Activated T-helper 1 cell treated with Interleukin-2 at 50 U/mL for 16 hours (primary cell): ENCODE measurements around the gene HOXA2.

Source experiments
- DNase-seq: peaks from one replicate; pipeline ENCODE4 v3.0.0-alpha.2; 2020; ENCODE audit warnings: low read depth

Gene HOXA2

DNA sequence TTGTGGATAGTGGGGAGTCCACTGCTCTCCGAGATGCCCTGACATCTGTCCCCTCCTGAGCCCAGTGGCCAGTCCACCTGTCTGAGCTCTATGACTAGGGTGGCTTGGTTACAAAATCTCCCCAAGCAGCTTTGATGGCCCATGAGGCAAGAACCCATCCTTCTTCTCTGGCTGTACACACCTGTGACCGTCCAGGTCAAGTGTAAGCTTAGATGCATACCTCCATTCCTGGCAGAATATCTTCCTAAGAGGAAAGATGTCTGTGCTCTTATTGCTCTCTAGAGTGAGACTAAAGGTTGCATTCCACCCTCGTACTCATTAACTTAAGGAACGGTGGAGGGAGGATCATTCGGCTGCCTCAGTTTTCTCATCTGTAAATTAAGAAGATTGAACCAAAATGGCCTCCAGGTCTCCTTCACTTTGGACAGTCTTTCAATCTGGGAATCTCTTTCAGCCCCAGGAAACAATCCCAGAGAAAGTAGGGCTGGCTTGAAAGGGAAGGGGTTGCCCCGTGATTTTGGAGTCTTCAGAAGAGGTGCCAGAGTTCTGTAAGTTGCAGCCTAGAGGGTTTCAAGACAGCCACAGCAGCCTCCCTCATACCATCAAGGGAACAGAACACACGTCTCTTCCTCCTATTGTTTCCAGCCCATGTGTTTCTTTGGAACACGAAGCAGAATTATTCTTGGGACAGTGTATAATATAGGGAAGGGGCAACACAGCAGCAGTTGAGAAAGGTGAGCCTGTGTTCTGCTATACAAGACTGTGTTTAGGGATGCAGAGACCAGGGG lies 22.6 kb upstream of the HOXA2 start:
- no peak for DNase-seq

DNA sequence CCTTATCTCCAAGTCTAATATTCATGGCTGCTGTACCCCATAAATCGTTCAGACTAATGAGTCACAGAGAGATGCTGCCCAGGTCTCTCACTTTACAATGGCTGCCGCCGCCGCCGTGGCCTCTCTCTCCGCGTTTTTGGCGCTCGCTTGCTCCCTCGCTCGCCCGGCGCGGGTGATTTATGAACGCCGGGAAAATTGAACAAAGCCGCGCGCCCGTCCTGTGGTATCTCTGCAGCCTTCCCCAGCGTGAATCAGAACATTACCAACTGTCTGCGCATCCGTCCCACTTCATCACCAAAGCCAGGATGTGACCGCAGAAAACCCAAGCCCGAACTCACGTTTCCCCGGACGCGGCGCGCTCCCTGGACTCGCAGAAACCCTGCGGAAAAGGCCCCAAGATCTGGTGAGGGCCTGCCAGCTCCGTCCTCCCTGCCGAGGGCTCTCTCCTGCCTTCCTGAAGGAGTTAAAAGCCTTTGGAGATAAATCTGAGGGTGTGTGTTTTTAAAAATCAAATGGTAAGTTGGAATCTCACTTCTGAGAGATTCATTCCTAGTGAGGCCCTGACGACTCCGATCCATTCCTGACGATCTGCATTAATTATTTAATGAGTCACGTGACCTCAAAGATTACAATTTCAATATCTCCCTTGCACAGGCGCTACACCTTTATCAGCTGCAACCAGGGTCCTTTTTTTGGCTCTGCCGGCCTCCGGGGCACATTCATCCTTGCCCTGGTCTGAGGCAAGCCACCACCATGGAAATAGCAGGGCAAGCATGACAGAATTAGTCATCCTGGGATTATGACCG lies 21.8 kb upstream of the HOXA2 start:
- DNase-seq = no peak

DNA sequence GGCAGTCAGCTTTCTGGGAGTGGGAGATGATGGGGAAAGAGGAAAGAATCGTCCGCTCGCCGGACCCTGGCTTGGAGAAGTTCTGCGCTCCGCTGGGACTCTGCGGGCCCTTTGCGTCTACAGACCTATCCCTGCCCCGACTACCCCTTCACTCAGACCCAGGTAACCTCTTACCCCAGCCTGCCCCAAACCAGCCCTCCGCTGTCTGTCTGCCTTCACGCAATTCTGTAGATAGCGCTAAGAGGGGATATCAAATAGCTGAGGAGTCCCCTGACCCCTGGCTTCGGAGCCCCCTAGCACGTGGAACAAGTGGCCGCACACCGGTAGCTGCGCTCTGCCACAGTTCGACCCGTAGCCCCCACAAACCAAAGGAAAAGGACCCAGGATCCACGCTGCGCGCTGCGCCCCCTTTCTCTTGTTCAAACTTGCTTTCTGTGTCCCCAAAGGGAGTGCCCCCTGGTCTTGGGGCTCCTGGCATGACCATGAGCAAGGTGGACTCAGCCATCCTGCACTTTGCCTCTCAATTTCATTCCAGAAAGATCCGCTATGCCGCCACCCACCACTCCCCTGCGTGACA lies 21.1 kb upstream of the HOXA2 start:
- DNase-seq = no peak

DNA sequence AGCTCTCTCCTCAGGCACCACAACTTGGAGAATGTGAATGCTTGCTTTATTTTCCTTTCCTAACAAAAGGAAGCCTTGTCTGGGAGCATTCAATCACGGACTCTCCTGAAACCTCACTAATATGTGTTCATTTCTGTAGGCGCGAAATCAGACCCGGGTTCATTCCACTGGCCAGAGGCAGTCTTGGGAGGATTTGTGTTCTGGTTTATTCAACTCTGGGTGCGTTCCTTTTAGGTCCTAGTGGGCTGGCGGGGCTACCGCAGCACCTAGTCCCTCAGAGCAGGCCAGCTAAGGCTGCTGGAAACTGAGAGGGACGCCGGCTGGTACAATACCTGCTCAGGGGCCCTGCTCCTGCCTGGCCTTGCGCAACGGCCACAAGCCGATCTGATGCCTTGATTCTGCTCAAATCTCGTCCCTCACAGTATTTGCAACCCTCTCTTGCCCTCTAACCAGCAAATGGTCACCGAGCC lies 20.6 kb upstream of the HOXA2 start:
- DNase-seq = no peak

DNA sequence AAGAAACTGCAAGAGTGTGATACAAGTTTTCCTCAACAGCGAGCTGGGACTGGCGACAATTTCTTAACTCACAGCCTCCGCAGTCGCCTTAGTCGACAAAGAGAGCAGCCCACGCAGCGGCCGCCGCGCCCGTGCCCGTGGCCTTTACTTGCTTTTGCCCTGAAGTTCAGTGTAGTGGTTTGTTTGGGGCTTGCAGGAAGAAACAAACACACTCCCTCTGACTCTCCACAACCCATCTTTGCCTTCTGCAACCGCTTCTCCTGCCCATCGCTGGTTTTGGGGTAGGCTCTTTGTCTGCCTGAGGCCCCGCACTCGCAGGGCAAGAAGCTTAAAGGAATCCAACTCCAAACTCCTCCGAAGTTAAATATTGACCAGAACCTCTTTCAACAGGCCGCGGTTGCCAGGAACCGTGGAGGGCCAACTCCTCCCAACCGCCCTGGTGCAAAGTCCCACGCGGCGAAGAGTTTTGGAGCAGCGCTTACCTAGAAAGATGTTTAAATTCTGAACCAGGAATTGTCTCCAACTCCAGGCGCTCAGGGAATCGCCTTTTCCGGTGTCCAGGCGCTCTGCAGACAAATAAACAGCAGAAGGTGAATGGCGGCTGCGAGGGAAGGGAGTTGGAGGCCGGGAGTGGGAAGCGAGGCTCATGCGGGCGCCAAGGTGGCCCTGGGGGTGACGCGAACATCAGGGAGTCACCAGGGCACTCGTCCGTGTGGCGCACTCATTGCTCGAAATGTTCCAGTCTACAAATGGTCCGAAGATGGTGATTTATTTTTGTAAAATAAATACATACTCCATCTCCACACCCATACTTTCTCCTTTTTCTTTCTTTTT lies 19.8 kb upstream of the HOXA2 start:
- DNase-seq = no peak

DNA sequence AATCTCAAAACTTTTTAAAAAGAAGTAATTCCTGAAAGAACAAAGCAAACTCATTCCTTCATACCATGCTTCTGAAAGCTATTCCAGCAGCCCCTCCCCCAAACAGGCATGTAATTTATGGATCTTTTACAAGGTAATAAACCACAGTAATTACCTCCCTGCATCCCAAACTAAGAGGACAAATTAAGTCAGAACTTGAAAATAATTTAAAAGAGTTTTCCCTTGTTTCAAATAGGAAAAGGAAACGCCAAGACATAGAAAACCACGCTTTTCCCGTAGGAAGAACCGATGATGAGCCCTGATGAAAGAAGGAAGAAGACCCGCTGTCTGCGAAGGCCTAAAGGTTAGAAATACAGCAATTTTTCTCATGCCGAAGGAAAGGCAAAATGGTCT lies 19.2 kb upstream of the HOXA2 start:
- no peak for DNase-seq

- no peak for DNase-seq
Measured at GRCh38 chr7:27119412-27119911, 17.0 kb upstream of the HOXA2 start.

GRCh38 chr7:27118580-27118979 lies 16.1 kb upstream of the HOXA2 start:
- DNase-seq = no peak

GRCh38 chr7:27117887-27118491 lies 15.5 kb upstream of the HOXA2 start:
- no peak for DNase-seq

- no peak for DNase-seq
Measured at GRCh38 chr7:27116962-27117886, 14.7 kb upstream of the HOXA2 start.

DNA sequence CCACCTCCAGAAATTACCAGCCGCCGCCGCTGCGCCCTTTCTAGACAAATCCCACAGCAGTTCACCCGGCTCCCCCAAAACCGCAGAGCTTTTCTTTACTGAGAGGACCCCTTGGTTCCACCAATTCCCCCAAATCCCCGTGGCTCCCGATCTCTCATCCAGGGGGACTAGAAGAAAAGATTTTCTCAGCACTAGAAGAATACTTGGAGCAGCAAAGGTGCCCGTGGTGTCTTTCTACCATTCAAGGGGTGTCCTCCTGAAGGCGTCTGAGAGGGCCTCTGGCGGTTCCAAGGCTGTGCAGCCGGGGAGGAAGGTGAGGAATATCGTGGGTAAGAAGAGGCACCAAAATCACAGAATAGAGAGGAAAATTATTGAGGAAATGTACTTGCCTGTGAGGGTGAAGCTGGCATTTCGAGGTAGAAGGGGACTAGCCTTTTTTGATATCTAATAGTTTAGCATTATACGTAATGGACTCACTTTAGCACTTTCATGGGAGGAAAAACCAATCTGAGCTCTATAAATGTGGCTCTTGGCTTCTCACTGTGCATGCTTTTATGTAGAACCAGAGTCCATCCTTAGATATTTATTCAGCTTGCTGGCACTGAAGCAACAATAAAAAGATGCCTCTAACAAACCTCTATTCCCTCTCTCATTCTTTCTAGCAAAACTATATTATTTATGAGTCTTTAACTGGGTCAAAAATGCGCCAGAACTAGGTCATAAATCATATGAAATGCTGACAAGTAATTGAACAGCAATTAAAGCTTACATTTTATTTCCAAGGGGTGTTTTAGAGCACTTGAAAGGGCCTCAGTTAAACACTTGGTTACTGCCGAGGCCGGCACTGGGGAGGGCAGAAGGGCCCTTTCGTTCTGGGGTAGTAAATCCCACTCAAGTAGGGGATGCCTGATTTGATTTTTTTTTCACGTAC lies 13.8 kb upstream of the HOXA2 start:
- DNase-seq = no peak

GRCh38 chr7:27115221-27116026 lies 12.9 kb upstream of the HOXA2 start:
- no peak for DNase-seq

- DNase-seq = no peak
Measured at GRCh38 chr7:27114881-27115220, 12.4 kb upstream of the HOXA2 start.

- no peak for DNase-seq
Measured at GRCh38 chr7:27113991-27114769, 11.7 kb upstream of the HOXA2 start.

DNA sequence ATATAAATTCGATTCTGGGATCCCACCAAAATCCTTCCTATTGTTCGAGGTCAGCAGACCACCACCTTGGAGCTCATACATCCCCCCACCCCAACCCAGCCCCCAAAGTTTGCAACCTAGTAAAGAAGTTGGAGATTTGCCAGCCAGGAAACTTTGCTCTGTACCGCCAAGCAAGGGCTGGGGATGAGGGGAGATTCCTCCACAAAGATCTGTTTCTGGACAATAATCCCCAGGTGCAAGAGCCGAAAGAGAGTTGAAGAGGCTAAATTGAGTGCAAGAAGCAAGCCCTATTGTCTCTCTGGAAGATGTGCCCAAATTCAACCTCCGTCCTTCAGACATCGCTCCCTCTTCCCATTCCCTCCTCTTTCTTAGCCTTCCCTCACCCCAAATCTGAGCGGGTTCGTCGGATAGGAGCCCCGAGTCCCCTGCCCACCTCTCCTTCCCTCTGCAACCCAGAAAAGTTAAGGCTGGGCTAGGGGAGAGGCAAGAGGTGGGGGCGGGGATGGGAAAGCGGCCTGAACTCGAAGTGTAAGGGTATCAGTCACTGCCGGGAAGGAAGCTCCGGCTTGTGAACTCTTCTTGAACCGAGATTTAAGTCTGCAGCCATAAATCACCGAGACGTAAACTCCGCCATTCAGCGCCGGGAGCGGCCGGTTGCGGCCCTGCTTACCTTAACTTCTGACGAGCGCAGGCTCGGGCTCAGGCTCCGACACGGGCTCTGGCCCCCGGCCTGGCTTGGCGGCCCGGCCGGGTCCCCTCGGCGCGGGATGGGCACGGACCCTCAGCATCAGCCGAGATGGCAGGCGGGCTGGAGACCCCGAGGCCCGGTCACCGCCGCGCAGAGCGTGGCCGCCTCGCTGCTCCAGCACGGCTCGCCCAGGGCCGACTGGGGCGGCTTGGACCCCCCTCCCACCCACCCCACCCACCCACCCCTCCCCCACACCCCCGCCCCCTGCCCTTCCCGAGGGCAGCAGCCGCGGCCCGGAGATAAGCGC lies 10.8 kb upstream of the HOXA2 start:
- DNase-seq = no peak

GRCh38 chr7:27112361-27112760 lies 9.9 kb upstream of the HOXA2 start:
- DNase-seq = no peak
